Measurements from ENCODE around the gene CAPS.

CAPS gene

GRCh38 chr19:5907241-5907640, 6.8 kb upstream of the CAPS start:
- H3K4me3 ChIP-seq (ENCODE audit: low read depth, low read length): no peak overlapping the region
- TF ChIP-seq MAX (IDR thresholded peaks at IDR 0.05; ENCODE audit: low read depth, low read length) (no peak), POLR2A (IDR thresholded peaks at IDR 0.05; ENCODE audit: extremely low read depth, insufficient read length) (no peak), CTCF (IDR thresholded peaks at IDR 0.05; ENCODE audit: low read depth, low read length) (no peak), MYC (IDR thresholded peaks at IDR 0.05; ENCODE audit: low read depth, low read length) (no peak)
- DNase-seq (ENCODE audit: low read depth): no peak

- no peak for DNase-seq (ENCODE audit: low read depth)
- TF ChIP-seq MAX (IDR thresholded peaks at IDR 0.05; ENCODE audit: low read depth, low read length) (no peak), POLR2A (IDR thresholded peaks at IDR 0.05; ENCODE audit: extremely low read depth, insufficient read length) (no peak), MYC (IDR thresholded peaks at IDR 0.05; ENCODE audit: low read depth, low read length) (no peak), CTCF (IDR thresholded peaks at IDR 0.05; ENCODE audit: low read depth, low read length) (no peak)
- no peak overlapping the region for H3K4me3 ChIP-seq (ENCODE audit: low read depth, low read length)
These were observed 5.1 kb upstream of the CAPS start for GRCh38 chr19:5908773-5909442.

- TF ChIP-seq MYC (IDR thresholded peaks at IDR 0.05; ENCODE audit: low read depth, low read length): no peak
- TF ChIP-seq MAX (IDR thresholded peaks at IDR 0.05; ENCODE audit: low read depth, low read length): no peak
- TF ChIP-seq CTCF (IDR thresholded peaks at IDR 0.05; ENCODE audit: low read depth, low read length): no peak
- no peak overlapping the region for H3K4me3 ChIP-seq (ENCODE audit: low read depth, low read length)
- DNase-seq (ENCODE audit: low read depth): no peak
These were observed 3.5 kb upstream of the CAPS start for GRCh38 chr19:5910638-5910907.

GRCh38 chr19:5911366-5911765, 2.7 kb upstream of the CAPS start:
- DNase-seq (ENCODE audit: low read depth): no peak
- H3K4me3 ChIP-seq (ENCODE audit: low read depth, low read length): no peak overlapping the region
- TF ChIP-seq MYC (IDR thresholded peaks at IDR 0.05; ENCODE audit: low read depth, low read length): no peak
- TF ChIP-seq MAX (IDR thresholded peaks at IDR 0.05; ENCODE audit: low read depth, low read length): no peak
- TF ChIP-seq CTCF (IDR thresholded peaks at IDR 0.05; ENCODE audit: low read depth, low read length): no peak
- TF ChIP-seq POLR2A (IDR thresholded peaks at IDR 0.05; ENCODE audit: extremely low read depth, insufficient read length): no peak

GRCh38 chr19:5914358-5914774, 312 bp downstream of the CAPS start:
- TF ChIP-seq CTCF (IDR thresholded peaks at IDR 0.05; ENCODE audit: low read depth, low read length) (no peak), POLR2A (IDR thresholded peaks at IDR 0.05; ENCODE audit: extremely low read depth, insufficient read length) (no peak), MAX (IDR thresholded peaks at IDR 0.05; ENCODE audit: low read depth, low read length) (no peak), MYC (IDR thresholded peaks at IDR 0.05; ENCODE audit: low read depth, low read length) (no peak)
- no peak for DNase-seq (ENCODE audit: low read depth)
- H3K4me3 ChIP-seq (ENCODE audit: low read depth, low read length): no peak overlapping the region
